Stimulated activated CD4-positive, alpha-beta T cell treated with anti-CD3 and anti-CD28 coated beads, Interleukin-1b, Interleukin-23, amount 100 ng/mL, for 1 hour (primary cell): ENCODE data around the gene BHLHE40.

ENCODE experiments used
- DNase-seq, 2 donors: peaks; one replicate each; pipeline ENCODE4 v3.0.0-alpha.2; 2020; ENCODE audit warnings: low read depth in 2 of 2

Gene BHLHE40

GRCh38 chr3:4983739-4984510 is 4.7 kb downstream of the BHLHE40 start:
- peak; percentile 39 to 72 for DNase-seq

DNA sequence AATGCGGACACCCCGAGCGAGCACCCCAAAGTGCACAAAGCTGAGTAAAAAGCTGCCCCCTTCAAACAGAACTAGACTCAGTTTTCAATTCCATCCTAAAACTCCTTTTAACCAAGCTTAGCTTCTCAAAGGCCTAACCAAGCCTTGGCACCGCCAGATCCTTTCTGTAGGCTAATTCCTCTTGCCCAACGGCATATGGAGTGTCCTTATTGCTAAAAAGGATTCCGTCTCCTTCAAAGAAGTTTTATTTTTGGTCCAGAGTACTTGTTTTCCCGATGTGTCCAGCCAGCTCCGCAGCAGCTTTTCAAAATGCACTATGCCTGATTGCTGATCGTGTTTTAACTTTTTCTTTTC is 5.3 kb downstream of the BHLHE40 start:
- no peak for DNase-seq

- no peak for DNase-seq
Measured at GRCh38 chr3:4985330-4986174, 6.3 kb downstream of the BHLHE40 start.

- DNase-seq = no peak
Measured at GRCh38 chr3:4986175-4986781, 7.0 kb downstream of the BHLHE40 start.

DNA sequence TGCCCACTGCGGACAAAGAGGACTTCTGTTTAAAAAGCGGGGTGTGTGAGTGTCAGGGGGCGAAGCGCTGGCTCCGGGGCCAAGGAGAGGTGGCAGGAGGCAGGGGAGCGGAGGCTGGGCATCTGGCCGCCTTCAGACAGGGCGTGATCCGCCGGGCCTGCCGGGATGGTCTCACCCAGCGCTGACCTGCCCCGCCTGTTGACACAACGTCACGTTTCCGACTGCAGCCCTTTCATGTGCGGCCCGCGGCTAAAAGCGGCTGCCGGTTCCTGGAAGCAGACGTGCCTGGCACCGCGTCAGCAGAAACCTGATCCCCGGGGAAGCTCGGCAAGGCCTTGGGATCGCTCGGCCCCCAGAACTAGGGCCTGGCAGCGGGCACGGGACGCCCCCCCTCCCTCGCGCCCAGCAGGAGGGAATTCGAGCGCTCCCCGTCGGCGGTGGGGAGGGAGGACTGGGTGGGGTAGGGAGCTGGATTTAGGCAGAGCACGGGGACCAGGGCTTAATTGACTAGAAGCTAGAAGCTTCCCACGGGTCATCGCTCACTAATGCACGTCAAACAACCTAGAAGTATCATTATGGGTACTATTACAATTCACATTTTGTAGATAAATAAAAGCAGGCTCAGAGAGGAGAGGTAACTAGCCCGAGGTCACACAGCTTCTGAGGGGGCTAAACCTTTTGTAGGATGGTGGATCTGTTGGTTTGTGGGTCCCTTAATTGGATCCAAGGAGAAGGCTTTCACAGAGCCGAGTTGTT is 7.7 kb downstream of the BHLHE40 start:
- DNase-seq = peak; percentile 24 to 40

- DNase-seq = no peak
Measured at GRCh38 chr3:4987538-4988296, 8.5 kb downstream of the BHLHE40 start.

DNA sequence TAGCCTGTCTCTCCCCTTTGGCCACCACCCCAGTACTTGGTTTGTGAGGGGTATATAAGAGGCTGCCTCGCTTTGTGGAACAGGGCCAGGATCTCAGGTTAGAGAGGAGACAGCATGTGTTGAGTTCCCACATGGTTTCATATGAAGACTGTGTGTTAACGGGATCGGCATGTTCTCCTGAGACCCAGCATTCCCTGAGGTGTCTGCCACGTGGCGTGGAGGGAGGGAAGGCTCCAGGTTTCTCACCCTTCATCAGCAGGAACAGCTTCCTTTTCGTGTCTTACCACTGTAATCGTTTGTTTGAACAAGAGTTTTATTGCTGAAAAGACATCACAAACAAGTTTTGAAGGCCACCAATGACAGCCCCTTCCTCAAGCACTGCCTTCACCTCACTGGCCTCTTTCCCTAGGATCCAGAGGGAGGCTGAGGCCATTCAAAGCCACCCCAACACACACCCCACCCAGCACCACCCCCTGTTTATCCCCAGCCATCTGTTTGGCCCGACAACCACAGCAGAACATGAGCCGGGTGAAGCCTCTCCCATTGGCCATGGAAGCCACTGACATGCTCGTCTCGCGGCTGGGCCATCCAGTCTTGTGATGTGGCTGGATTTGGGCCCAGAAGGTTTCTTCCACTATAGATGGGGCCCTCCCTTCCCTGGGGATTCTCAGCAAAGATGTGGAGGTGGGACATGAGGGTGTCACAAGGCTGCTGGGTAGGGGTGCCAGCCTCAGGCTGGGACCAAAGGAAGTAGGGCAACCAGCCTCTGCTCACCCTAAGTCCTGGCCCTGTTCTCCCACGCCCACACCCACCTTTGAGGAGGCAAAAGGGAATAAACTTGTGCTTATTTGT is 10.0 kb downstream of the BHLHE40 start:
- DNase-seq = no peak

- no peak for DNase-seq
Measured at GRCh38 chr3:4990069-4990468, 10.8 kb downstream of the BHLHE40 start.

DNA sequence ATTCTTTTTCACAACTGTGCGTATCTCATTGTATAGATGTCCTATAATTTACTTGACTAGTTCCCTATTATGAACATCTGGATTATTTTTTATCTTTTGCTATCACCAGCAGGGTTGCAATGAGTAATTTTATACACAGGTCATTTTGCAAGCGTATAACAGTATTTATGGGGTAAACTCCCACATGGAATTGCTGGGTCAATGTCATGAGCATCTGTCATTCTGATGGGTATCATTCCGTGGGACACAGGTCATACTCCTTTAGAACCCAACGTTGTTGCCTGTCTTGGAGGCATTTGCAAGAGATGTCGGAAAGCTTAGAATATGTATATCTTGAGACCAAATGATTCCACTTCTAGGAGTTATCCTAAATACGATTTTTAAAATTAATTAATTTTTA is 12.9 kb downstream of the BHLHE40 start:
- DNase-seq = no peak

- no peak for DNase-seq
Measured at GRCh38 chr3:4993276-4994143, 14.3 kb downstream of the BHLHE40 start.

GRCh38 chr3:4994144-4994730 is 15.0 kb downstream of the BHLHE40 start:
- DNase-seq = no peak

- no peak for DNase-seq
Measured at GRCh38 chr3:4994823-4995499, 15.7 kb downstream of the BHLHE40 start.

- no peak for DNase-seq
Measured at GRCh38 chr3:4995500-4996053, 16.3 kb downstream of the BHLHE40 start.

DNA sequence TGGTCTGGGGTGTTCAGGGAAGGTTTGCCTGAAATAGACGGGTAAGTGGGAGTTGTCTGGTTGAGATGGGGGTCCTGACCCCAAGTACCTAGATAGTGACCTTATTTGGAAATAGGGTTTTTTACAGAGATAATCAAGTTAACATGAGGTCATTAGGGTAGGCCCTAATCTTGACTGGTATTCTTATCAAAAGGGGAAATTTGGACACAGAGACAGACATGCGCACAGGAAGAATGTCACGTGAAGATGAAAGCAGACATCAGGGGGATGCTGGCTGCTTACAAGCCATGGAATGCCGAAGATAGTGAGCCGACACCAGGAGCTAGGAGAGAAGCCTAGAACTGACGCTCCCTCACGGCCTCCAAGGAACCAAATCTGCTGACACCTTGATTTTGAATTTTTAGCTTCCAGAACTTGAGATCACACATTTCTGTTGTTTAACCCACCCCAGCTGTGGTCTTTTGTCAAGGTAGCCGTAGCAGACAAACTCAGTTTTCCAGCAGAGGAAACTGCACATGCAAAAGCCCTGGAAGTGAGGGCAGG is 17.1 kb downstream of the BHLHE40 start:
- DNase-seq = no peak

DNA sequence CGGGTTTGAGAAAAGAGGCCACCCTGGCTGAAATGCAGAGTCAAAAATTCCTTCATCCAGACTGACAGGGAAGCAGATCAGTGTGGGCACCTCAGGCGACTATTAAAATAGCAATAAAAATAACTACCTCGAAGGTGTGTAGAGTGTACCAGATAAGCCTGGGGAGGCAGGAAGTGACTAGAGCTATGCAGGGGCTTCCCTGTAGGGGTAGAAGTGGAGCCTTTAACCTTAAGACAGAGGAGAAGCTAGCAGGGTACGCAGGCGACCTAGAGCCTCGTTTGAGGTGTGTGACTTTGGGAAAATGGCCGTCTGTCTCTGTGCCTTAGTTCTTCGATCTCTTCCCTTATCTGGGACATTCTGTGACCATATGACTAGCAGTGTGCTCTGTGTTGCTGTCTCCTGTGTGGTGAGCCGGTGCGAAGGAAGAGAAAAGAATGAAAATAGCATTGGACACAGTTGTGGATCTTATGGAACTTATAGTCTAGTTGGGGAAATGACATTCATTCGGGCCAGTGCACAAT is 17.6 kb downstream of the BHLHE40 start:
- DNase-seq = no peak

- DNase-seq = no peak
Measured at GRCh38 chr3:4997946-4998345, 18.7 kb downstream of the BHLHE40 start.

DNA sequence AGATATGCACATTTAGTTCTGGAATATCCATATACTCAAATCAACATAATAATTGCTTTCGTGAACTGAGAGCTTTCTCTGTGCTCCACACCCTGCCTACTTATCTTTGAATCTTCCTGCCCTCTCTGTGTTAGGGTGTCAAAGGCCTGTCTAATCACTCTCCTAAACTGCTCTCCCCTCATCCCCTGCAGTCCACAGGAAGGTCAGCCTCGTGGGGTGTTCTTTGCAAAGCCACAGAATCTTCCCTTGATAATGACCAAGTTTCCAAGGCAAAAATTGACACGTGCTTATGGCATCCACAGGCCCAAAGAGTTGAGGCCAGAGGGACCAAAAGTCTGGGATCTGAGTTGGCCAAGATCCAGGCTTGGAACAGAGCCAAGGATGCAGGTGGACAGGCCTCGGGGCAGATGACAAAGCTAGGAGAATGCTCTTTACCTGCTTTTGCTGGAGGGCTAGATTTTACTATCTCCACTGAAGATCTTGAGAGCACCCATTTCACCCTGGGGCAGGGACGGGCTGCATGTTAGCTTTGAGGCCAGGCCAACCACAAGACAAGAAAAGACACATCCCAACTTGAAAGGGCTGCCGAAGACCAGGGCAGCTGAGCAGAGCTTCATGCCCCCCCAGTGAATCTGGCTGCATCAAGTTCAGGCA is 20.4 kb downstream of the BHLHE40 start:
- DNase-seq = no peak
